Stomach (tissue), 9 donors: ENCODE data around the gene PPP2R2C. TPM values are rescaled to one million over a fixed set of nuclear protein-coding genes. Genes with fewer than 3 reads are reported as not detected.

Experiments
- DNase-seq, 2 donors: peaks; one replicate each; pipeline versions ENCODE4 v3.0.0 to v3.0.0-alpha.2; 2013 to 2019
- H3K27ac ChIP-seq, 5 donors: fragments of 200-600 bp in 4 of 5; sonication (generic) in 4 of 5; one replicate each; pipeline ENCODE4 v1.5.1; 2013 to 2019; ENCODE audit warnings: mild to moderate bottlenecking in 1 of 5, moderate library complexity in 1 of 5
- H3K27me3 ChIP-seq, 3 donors: fragments of 200-600 bp; sonication (generic); one replicate each; pipeline ENCODE4 v1.5.1; 2017 to 2019; ENCODE audit warnings: mixed run types in 1 of 3
- H3K36me3 ChIP-seq, 4 donors: fragments of 200-600 bp; sonication (generic); 1 replicate in 3 of 4; 2 replicates in 1 of 4; pipeline ENCODE4 v1.5.1; 2016 to 2019
- H3K4me1 ChIP-seq, 4 donors: fragments of 200-600 bp; sonication (generic); one replicate each; pipeline ENCODE4 v1.5.1; 2016 to 2019
- H3K4me3 ChIP-seq, 4 donors: fragments of 200-600 bp; sonication (generic) in 3 of 4; one replicate each; pipeline ENCODE4 v1.5.1; 2016 to 2019; ENCODE audit warnings: mild to moderate bottlenecking in 1 of 4
- H3K9me3 ChIP-seq, 4 donors: fragments of 200-600 bp; sonication (generic); one replicate each; pipeline ENCODE4 v1.5.1; 2016 to 2019
- EP300 ChIP-seq: sonication (generic); formaldehyde crosslinking; IDR thresholded peaks from one replicate; pipeline ENCODE4 v1.6.1; 2017; ENCODE audit warnings: antibody characterized with exemption
- POLR2A ChIP-seq, 4 donors: fragments of 450-650 bp; IDR thresholded peaks; one replicate each; pipeline ENCODE4 v1.6.1; 2016; ENCODE audit warnings: antibody characterized with exemption in 4 of 4, control low read depth in 2 of 4, mild to moderate bottlenecking in 1 of 4, moderate library complexity in 1 of 4
- POLR2AphosphoS5 ChIP-seq, 3 donors: sonication (generic); formaldehyde crosslinking; IDR thresholded peaks; one replicate each; pipeline ENCODE4 v1.6.1; 2016; ENCODE audit warnings: antibody characterized with exemption in 3 of 3
- WGBS, 5 donors: extraction: QIAGEN DNeasy Blood & Tissue Kit in 3 of 5; methylation state at CpG; one replicate each; pipeline versions ENCODE4 v1.1.5 to v1.1.7; 2013 to 2018; 5-methylcytosine and 5-hydroxymethylcytosine counted together
- intact Hi-C: fragments of 100-400 bp; cut with DNase I; formaldehyde crosslinking; loops from one replicate; pipeline ENCODE4 v1.15.1; 2023; ENCODE audit warnings: low total_unique reads
- polyA plus RNA-seq, 3 donors: library from polyadenylated mRNA; stranded (reverse); fragments of 200-250 nt; gene quantifications; one replicate each; pipeline ENCODE4 v1.2.3, GENCODE V29; 2013
- total RNA-seq, 5 donors: library from RNA; depleted of rRNA; stranded (reverse); fragments of >200 nt; gene quantifications; one replicate each; pipeline versions ENCODE4 v1.1.0 to v1.2.3, GENCODE V29; 2014 to 2016
- TF ChIP-seq, protein P1 (sequence below), 7 experiments: fragments of 450-650 bp in 4 of 7; fragments of 200-600 bp in 3 of 7; sonication (generic) in 3 of 7; IDR thresholded peaks; one replicate each; pipeline ENCODE4 v1.5.1; 2016 to 2019; ENCODE audit warnings: antibody characterized with exemption in 7 of 7, control low read depth in 2 of 7, mild to moderate bottlenecking in 1 of 7
- donor health status: healthy with polysubstance abuse.
- donor health status: Bipolar disorder and iron deficiency.
- donor health status: healthy.

The PPP2R2C gene
- total and polyA plus RNA-seq, 8 donors = 1.4 to 5.0 (median 1.5) TPM; not detected in 5

DNA sequence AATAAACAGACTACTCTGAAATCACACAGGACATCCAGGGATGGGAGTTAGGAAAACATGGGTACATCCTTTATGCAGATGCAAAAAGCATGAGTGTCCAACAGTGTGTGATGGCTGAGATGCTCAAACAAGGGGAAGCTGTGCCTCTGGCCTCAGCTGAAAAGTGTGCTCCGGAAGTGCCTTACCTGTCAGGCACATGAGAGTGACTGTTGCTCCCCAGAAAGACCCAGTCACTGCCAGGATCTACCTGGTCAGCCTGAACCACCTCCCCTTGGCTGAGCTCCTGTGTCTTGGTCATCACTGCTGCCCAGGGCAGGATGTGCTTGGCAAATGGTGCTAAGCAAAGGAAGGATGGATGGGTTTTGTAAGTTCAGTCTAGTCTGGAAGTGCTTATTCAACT is 4.0 kb downstream of the PPP2R2C start:
- 77 to 92% (median 87%) methylated on average over 1 of the region's 1 CpG for WGBS, 5 donors
- peaks cover 12 to 24% (median 23%) of the 10 kb centered on the region in 4 donors for H3K4me1 ChIP-seq

DNA sequence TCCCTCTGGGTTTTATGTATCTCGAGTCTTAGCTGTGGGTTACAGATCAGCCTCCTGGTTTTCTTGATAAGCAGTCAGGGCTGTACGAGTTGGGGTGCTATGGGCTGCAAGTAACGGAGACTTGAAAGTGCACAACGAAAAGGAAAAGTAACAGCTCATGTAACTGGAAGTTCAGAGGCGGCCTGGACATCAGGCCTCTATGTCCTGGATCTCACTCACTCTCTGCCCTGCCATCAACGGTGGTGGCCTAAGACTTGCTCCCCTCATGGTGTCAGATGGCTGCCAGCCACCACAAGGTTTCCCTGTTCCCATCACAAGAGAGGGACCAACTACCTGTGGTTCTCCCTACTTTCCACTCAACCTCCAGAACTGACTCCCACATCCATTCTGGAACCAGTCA is 4.8 kb downstream of the PPP2R2C start:
- peaks cover 12 to 24% (median 23%) of the 10 kb centered on the region in 4 donors for H3K4me1 ChIP-seq
- 67 to 73% (median 71%) methylated on average over 6 of the region's 6 CpGs for WGBS, 5 donors
- no peak overlapping the region for H3K4me3 ChIP-seq
- H3K27ac ChIP-seq = no peak overlapping the region
- H3K27me3 ChIP-seq = peaks cover 5 to 69% (median 45%) of the 10 kb centered on the region in 3 donors
- H3K36me3 ChIP-seq = no peaks in the 10 kb centered on the region
- TF ChIP-seq POLR2AphosphoS5 (IDR thresholded peaks at IDR 0.05) (no peak), POLR2A (IDR thresholded peaks at IDR 0.05) (no peak), EP300 (no peak)
- TF ChIP-seq, protein P1, sequence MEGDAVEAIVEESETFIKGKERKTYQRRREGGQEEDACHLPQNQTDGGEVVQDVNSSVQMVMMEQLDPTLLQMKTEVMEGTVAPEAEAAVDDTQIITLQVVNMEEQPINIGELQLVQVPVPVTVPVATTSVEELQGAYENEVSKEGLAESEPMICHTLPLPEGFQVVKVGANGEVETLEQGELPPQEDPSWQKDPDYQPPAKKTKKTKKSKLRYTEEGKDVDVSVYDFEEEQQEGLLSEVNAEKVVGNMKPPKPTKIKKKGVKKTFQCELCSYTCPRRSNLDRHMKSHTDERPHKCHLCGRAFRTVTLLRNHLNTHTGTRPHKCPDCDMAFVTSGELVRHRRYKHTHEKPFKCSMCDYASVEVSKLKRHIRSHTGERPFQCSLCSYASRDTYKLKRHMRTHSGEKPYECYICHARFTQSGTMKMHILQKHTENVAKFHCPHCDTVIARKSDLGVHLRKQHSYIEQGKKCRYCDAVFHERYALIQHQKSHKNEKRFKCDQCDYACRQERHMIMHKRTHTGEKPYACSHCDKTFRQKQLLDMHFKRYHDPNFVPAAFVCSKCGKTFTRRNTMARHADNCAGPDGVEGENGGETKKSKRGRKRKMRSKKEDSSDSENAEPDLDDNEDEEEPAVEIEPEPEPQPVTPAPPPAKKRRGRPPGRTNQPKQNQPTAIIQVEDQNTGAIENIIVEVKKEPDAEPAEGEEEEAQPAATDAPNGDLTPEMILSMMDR (IDR thresholded peaks at IDR 0.05) = no peak
- H3K9me3 ChIP-seq = no peaks in the 10 kb centered on the region
- DNase-seq = no peak
- intact Hi-C loops = no loop called here

More for the DNA sequence above, 4.0 kb downstream of the PPP2R2C start:
- Histone ChIP-seq H3K36me3 (no peaks in the 10 kb centered on the region), H3K27ac (no peak overlapping the region), H3K9me3 (no peaks in the 10 kb centered on the region), H3K4me3 (no peak overlapping the region), H3K27me3 (peaks cover 8 to 73% (median 51%) of the 10 kb centered on the region in 3 donors)
- no peak for DNase-seq
- TF ChIP-seq POLR2AphosphoS5 (IDR thresholded peaks at IDR 0.05) = no peak
- TF ChIP-seq, protein P1 (IDR thresholded peaks at IDR 0.05) = no peak
- no peak for TF ChIP-seq POLR2A (IDR thresholded peaks at IDR 0.05)
- TF ChIP-seq EP300 = no peak
- intact Hi-C loops = no loop called here

- Histone ChIP-seq H3K27ac (no peak overlapping the region), H3K4me3 (no peak overlapping the region), H3K27me3 (peaks cover 5 to 65% (median 42%) of the 10 kb centered on the region in 3 donors), H3K4me1 (peaks cover 12 to 21% (median 20%) of the 10 kb centered on the region in 4 donors), H3K36me3 (no peaks in the 10 kb centered on the region), H3K9me3 (no peaks in the 10 kb centered on the region)
- TF ChIP-seq POLR2A (IDR thresholded peaks at IDR 0.05) (no peak), EP300 (no peak), POLR2AphosphoS5 (IDR thresholded peaks at IDR 0.05) (no peak)
- TF ChIP-seq, protein P1 (IDR thresholded peaks at IDR 0.05) = no peak
- intact Hi-C loops = no loop called here
- DNase-seq = no peak
- 71 to 73% (median 73%) methylated on average over 9 of the region's 9 CpGs for WGBS, 5 donors
Measured at GRCh38 chr4:6466756-6467381, 5.5 kb downstream of the PPP2R2C start.

DNA sequence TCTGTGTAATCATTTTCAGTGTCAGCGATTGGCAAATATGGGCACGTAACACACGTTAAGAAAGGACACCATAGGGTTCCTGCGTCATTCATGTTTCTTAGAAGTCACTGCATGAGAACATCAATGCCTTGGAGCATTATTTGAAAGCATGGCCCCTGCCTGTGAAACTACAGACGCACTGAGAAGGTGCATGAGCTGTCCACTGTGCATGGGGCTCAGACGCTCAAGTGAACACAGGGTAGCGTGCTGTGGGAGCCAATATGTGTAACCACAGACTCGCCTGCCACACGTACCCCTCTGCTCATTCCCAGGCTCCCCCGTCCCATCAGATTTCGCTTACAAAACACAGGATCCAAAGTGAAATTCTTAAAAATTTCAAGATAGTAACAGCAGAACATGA is 6.5 kb downstream of the PPP2R2C start:
- no peak for DNase-seq
- H3K4me1 ChIP-seq = peaks cover 5 to 12% (median 11%) of the 10 kb centered on the region in 4 donors
- no peaks in the 10 kb centered on the region for H3K9me3 ChIP-seq
- WGBS, 5 donors = 79 to 92% (median 86%) methylated on average over 11 of the region's 11 CpGs
- H3K27me3 ChIP-seq = peaks cover 2 to 65% (median 34%) of the 10 kb centered on the region in 3 donors
- H3K4me3 ChIP-seq = no peak overlapping the region
- TF ChIP-seq POLR2A (IDR thresholded peaks at IDR 0.05) = no peak
- TF ChIP-seq, protein P1 (IDR thresholded peaks at IDR 0.05) = no peak
- TF ChIP-seq EP300 = no peak
- TF ChIP-seq POLR2AphosphoS5 (IDR thresholded peaks at IDR 0.05) = no peak
- intact Hi-C loops = no loop called here
- H3K27ac ChIP-seq = no peak overlapping the region
- no peaks in the 10 kb centered on the region for H3K36me3 ChIP-seq
